GM18867 (cell line): ENCODE measurements around the gene LMF1.
A peak's percentile ranks its signal among the peaks of the same experiment; 100 is the strongest.

Source experiments
- ATAC-seq: cut with Tn5 transposase; IDR thresholded peaks from one replicate; pipeline ENCODE4 v1.9.1; 2021; ENCODE audit warnings: mild to moderate bottlenecking, moderate library complexity; ENCODE audit not compliant: unreplicated experiment

The LMF1 gene

GRCh38 chr16:819336-820043 is 151.3 kb downstream of the LMF1 start:
- ATAC-seq, result no peak

- no peak for ATAC-seq
Observed at GRCh38 chr16:818592-818991, 152.2 kb downstream of the LMF1 start.

GRCh38 chr16:818132-818531 is 152.7 kb downstream of the LMF1 start:
- ATAC-seq, result no peak

- ATAC-seq, result no peak
Observed at GRCh38 chr16:817001-817906, 153.5 kb downstream of the LMF1 start.

GRCh38 chr16:815861-816260 is 154.9 kb downstream of the LMF1 start:
- ATAC-seq, result no peak

- ATAC-seq, result no peak
Observed at GRCh38 chr16:814974-815373, 155.8 kb downstream of the LMF1 start.

GRCh38 chr16:813916-814412 is 156.8 kb downstream of the LMF1 start:
- no peak for ATAC-seq

GRCh38 chr16:813204-813915 is 157.4 kb downstream of the LMF1 start:
- no peak for ATAC-seq

- no peak for ATAC-seq
Observed at GRCh38 chr16:808085-808386, 162.7 kb downstream of the LMF1 start.

- ATAC-seq, result peak; percentile 86
Observed at GRCh38 chr16:807347-808084, 163.3 kb downstream of the LMF1 start.

- no peak for ATAC-seq
Observed at GRCh38 chr16:805474-805873, 165.3 kb downstream of the LMF1 start.

GRCh38 chr16:804193-805048 is 166.4 kb downstream of the LMF1 start:
- ATAC-seq, result no peak

- ATAC-seq, result no peak
Observed at GRCh38 chr16:803754-804080, 167.1 kb downstream of the LMF1 start.
